Measurements from ENCODE around the gene ZNF668. TPM values are rescaled to one million over a fixed set of nuclear protein-coding genes. Genes with fewer than 3 reads are reported as not detected.

ZNF668 gene
- total and polyA plus RNA-seq, 2 of the 13 experiments (the other 11 are each of a cell fraction or from before 2014, with no cell fraction given), result 3.8 to 9.8 TPM

- TF ChIP-seq RARG (CRISPR knock-in tag; IDR thresholded peaks at IDR 0.05; ENCODE audit: low read depth), result no peak
- TF ChIP-seq ZBTB25 (CRISPR knock-in tag; IDR thresholded peaks at IDR 0.05), result peak; percentile 96
- TF ChIP-seq MEF2D (CRISPR knock-in tag; IDR thresholded peaks at IDR 0.05), result peak; percentile 94
- TF ChIP-seq ZNF776 (CRISPR knock-in tag; IDR thresholded peaks at IDR 0.05), result peak; percentile 97
- TF ChIP-seq ZNF580 (CRISPR knock-in tag; IDR thresholded peaks at IDR 0.05; ENCODE audit: borderline replicate concordance, low read depth), result peak; percentile 99; the same call in 1 of the 2 replicates
- TF ChIP-seq MAFK (conservative IDR thresholded peaks at IDR 0.05 in 1 of 2, IDR thresholded peaks at IDR 0.05 in 1 of 2; ENCODE audit: low read length in 2 of 2), result no peak
- TF ChIP-seq ZNF713 (CRISPR knock-in tag; IDR thresholded peaks at IDR 0.05), result 0 out of 2 replicates have a peak, but pooled peaks have one; percentile 75
- peak; percentile 96 for TF ChIP-seq MXD1 (CRISPR knock-in tag; IDR thresholded peaks at IDR 0.05)
- peak; percentile 56; the same call in 1 of the 2 replicates for TF ChIP-seq LRRFIP1 (CRISPR knock-in tag; conservative IDR thresholded peaks at IDR 0.05)
- peak; percentile 83 for TF ChIP-seq AKAP8 (CRISPR knock-in tag; IDR thresholded peaks at IDR 0.05)
- TF ChIP-seq ZNF337 (CRISPR knock-in tag; IDR thresholded peaks at IDR 0.05; ENCODE audit: borderline replicate concordance, low read depth), result no peak
- TF ChIP-seq FLYWCH1 (CRISPR knock-in tag; IDR thresholded peaks at IDR 0.05), result no peak
- TF ChIP-seq AHDC1 (CRISPR knock-in tag; IDR thresholded peaks at IDR 0.05; ENCODE audit: borderline replicate concordance), result peak; percentile 90
- 0 out of 2 replicates have a peak, but pooled peaks have one; percentile 82 for TF ChIP-seq ZNF530 (CRISPR knock-in tag; IDR thresholded peaks at IDR 0.05; ENCODE audit: low read depth)
- 0 out of 2 replicates have a peak, but pooled peaks have one; percentile 28 for TF ChIP-seq RFX3 (CRISPR knock-in tag; IDR thresholded peaks at IDR 0.05)
- peak; percentile 95 for TF ChIP-seq SALL2 (CRISPR knock-in tag; IDR thresholded peaks at IDR 0.05)
- TF ChIP-seq HDAC6 (IDR thresholded peaks at IDR 0.05; ENCODE audit: low read depth, low read length), result no peak
- TF ChIP-seq, protein P1, sequence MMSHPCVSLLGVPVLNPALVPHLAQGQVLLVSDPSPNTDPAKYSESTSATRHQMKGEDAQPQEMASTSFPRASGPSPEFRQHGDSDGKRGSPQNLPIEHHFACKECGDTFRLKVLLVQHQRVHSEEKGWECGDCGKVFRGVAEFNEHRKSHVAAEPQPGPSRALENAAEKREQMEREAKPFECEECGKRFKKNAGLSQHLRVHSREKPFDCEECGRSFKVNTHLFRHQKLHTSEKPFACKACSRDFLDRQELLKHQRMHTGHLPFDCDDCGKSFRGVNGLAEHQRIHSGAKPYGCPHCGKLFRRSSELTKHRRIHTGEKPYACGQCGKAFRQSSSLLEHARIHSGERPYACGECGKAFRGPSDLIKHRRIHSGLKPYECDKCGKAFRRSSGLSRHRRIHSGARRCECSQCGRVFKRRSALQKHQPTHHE (CRISPR knock-in tag; IDR thresholded peaks at IDR 0.05; ENCODE audit: borderline replicate concordance), result peak; percentile 97
These were observed 31.7 kb upstream of the ZNF668 start (continued) for GRCh38 chr16:31105677-31106213.

Measured in HepG2 (cell line).